Smooth muscle cell of the brain vasculature (primary cell): ENCODE results near the gene FFAR1.
"Not testable (repeated sequence)": the region's sequence is repeated elsewhere in the genome, so short reads cannot be mapped to it uniquely, and the experiment has no call there.

Experiments
- DNase-seq: peaks from one replicate; pipeline ENCODE4 v3.0.0-alpha.2; 2012; ENCODE audit warnings: low read depth, low spot score

FFAR1 gene

DNA sequence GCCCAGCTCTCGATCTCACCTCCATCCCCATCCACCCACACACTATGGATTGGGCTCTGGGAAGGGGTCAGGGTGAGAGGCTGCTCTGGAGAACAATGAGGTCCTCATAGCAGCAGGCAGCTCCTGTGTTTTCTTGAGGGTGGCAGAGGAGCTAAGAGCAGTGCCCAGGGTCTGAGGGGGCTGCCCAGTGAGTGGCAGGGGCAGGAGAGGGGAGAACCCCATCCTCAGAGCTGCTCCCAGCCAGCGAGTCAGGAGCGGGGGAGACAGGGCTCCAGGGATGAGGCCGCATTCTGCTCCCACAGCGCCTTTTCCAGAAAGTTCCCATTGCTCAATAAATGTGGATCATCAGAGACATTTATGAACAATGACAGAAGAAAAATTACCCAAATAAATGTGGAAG lies 12.4 kb downstream of the FFAR1 start:
- DNase-seq, result not testable (repeated sequence)

DNA sequence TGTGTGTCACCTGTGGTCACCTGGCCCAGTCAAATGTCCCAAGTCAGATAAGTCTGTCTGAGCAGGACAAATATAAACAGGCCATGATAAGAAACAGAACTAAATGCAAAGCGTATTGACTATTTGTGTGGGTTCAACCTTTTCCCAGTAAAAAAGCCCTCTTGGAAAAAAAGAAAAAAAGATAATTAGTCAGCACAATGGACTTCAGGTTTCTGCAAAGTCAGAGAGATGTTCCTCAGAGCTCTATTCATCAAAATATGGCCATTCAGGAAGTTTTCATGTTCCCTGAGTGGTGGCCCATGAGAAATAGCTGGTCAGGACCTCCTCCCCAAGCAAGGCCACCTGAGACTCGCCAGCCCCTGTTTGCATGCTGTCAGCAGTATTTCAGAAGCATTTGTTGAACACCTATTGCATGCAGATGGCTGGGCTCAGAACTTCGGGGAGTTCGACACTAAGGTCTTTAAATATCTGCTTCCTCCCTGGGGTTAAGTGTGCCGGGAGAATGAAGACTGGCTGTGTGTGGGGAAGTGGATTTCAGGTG lies 13.2 kb downstream of the FFAR1 start:
- DNase-seq, result no peak

DNA sequence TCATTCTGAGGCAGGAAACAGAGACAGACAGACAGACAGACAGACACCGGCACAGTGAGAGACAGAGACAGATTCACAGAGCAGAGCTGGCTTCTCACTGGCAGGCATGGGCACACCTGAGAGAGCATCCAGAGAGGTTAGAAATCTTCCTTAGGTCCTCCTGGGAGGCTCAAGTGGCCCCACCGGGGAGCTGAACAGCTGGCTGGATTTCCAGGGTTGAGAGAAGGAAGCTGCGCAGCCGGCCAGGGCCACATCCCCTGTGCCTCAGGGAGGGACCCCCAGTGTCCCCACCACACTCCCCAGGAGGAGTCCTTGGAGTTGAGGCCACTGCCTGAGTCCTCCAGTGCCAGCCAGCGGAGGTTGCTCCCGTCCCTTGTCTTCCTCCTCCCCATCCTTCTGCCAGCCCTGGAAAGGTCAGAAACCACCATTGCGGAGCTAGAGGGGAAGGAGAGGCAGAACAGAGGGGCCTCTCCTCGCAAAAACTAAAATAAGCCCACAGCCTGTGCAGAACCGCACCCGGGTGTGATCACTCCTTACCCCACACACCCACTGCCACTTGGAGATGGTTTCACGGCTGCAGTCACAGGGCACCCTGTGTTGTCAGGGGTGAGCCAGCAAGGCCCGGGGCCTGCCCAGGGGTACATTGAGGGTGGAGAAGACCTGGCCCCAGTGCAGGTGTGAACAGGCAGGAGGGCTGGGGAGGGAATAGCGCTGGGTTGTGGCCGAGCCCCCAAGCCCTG lies 14.7 kb downstream of the FFAR1 start:
- DNase-seq, result no peak

DNA sequence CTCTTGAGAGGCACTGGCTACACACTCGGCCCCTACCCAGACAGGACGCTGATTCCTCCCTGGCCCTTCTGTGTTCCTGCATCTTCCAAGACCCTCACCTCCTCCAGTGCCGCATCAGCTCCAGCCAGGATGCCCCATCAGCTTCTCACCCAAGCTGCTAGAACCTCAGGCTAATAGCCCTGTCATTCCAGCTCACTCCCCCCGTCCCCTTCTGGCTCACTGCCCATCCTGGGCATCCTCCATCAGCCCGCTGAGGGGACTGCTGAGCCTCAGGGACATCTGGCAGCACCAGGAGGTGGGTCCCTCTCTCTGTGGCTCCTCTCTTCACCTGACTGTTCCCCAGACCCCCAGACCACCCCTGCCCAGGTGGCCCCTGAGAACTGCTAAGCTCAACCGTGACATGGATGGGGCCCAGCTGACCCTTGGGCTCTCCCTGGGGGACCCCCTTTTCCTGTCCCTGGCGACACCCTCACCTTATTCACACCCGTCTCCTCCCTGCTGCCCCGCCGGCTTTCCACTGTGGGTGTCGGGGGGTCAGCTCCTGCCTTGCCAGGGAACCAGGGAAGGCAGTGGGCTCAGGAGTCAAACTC lies 15.4 kb downstream of the FFAR1 start:
- no peak for DNase-seq

DNA sequence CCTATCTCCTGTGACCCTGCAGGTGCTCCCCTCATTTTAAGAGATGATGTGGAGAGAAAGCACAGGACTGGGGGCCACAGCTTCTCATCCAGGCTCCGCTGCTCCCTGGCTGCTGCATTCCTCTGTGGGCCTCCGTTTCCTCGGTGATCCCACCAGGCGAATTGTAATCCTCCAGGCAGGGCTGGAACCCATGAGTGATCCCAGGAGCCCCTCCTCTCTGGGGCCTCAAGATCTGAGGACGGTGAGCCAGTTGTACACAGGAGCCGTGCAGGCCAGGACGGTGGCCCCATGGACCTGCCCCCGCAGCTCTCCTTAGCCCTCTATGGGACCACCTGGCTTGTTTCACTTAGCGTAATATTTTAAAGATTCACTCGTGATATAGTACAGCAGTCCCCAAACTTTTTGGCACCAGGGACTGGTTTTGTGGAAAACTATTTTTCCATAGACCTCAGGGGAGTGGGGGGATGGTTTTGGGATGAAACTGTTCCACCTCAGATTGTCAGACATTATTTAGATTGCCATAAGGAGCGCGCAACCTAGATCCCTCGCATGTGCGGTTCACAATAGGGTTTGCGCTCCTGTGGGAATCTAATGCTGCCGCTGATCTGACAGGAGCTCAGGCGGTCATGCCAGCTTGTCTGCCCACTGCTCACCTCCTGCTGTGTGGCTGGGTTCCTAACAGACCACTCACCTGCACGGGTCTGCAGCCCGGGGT lies 16.2 kb downstream of the FFAR1 start:
- DNase-seq, result no peak

DNA sequence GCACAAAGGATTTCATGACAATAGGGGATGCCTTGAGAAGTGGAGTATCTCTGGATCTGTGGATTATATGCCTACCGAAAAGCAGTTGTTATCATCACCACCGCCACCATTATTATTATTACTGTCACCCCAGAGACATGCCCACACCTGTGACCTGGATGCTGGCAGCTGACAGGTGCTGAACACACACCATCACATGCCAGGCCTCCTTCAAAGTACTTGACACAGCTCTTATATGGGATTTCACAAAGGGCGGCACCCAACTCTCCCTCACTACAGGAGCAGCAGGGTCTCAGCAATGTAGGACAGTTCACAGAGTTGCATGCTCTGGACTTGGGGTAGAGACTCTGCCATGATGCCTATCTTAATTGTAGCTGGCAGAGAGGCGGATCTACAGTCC lies 17.6 kb downstream of the FFAR1 start:
- no peak for DNase-seq

DNA sequence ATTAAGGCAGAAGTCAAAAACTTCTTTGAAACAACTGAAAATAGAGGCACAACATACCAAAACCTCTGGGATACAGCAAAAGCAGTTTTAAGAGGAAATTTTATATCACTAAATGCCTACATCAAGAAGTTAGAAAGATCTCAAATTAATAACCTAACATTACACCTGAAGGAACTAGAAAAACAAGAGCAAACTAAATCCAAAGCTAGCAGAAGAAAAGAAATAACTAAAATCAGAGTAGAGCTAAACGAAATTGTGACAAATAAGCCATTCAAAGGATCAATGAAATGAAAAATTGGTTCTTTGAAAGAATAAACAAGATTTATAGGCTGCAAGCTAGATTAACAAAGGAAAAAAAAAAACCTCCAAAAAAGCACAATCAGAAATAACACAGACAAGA lies 20.7 kb downstream of the FFAR1 start:
- no peak for DNase-seq

DNA sequence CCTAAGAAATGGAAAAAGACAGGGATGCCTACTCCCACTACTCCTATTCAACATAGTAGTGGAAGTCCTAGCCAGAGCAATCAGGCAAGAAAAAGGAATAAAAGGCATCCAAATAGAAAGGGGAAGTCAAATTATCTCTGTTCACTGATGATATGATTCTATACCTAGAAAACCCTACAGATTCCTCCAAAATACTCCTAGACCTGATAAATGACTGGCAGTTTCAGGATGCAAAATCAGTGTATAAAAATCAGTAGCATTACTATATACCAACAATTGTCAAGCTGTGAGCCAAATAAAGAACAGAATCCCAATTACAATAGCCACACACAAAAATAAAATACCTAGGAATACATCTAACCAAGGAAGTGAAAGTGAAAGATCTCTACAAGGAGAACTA lies 21.8 kb downstream of the FFAR1 start:
- DNase-seq, result no peak

DNA sequence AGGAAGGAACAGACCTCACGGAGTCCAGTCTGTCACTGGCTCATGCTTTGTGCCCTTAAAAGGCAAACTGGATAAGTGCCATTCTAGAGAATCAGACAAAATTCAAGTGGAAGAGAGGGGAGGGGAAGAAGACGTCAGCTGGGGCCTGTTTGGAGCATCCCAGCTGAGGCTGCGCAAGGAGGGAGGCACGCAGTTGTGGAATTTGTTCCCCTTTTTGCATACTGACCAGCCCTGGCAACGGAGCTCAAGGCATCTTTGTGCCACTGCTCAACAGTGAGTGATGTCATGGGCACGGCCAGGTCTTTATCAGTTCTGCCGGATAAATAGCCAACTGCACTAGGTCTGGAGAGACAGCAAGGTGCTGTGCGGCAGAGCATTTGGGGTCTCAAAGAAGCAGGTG lies 23.0 kb downstream of the FFAR1 start, which contains the start of gene GPR42:
Gene GPR42, plus strand, starts transcription at position 347 of the 400 bp plus-strand sequence. CDS start 292 bp downstream, outside the sequence.
- no peak for DNase-seq

DNA sequence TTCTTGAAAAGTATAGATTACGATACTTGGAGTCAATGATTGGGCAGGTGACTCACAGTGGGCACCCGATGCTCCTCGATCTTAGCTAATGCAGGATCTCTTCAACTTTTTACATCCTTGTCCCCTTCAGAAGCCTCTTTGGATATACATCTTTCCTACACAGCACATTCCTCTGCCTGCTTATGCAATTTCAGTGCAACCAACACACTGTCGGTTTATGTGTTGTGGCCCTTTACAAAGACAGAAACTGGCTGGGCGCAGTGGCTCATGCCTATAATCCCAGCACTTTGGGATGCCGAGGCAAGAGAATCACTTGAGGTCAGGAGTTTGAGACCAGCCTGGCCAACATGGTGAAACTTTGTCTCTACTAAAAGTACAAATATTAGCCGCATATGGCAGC lies 25.8 kb downstream of the FFAR1 start:
- no peak for DNase-seq

DNA sequence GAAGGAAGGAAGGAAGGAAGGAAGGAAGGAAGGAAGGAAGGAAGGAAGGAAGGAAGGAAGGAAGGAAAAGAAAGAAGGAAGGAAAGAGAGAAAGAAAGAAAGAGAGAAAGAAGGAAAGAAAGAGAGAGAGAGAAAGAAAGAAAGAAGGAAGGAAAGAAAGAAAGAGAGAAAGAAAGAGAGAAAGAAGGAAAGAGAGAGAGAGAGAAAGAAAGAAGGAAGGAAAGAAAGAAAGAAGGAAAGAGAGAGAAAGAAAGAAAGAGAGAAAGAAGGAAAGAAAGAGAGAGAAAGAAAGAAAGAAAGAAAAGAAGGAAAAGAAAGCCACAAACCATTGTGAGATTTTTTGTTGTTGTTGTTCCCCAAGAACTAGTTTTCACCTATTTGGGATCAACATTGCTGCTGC lies 26.3 kb downstream of the FFAR1 start:
- not testable (repeated sequence) for DNase-seq

DNA sequence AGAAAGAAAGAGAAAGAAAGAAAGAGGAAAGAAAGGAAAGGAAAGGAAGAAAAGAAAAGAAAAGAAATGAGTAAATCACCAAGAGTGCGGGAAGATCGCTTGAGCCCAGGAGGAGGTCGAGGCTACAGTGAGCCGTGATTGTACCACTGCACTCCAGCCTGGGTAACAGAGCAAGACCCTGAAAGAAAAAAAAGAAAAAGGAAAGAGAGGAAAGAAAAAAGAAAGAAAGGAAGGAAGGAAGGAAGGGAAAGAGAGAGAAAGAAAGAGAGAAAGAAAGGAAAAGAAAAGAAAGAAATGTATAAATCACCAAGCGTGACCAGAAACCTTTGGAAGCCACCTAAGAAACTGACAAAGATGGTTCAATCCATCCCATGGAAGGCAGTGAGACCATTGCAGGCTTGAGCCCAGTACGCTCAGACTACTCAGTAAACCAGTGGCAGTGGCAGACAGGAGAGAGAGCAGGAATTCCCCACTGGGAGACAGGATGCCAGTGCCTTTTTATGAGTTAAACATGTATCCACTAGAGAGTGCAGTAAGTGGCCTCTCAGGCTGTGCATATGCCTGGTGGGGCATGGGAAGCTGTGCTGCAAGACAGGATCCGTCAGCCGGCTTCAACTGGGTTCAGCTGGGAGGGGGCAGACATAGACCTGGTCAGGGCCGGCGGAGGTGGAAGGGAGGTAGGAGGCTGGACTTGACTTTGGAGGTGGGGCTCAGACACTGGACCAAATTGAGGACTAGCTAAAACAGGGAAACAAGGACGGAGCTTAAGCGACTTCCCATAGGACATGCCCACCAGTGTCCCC lies 28.0 kb downstream of the FFAR1 start:
- no peak for DNase-seq

DNA sequence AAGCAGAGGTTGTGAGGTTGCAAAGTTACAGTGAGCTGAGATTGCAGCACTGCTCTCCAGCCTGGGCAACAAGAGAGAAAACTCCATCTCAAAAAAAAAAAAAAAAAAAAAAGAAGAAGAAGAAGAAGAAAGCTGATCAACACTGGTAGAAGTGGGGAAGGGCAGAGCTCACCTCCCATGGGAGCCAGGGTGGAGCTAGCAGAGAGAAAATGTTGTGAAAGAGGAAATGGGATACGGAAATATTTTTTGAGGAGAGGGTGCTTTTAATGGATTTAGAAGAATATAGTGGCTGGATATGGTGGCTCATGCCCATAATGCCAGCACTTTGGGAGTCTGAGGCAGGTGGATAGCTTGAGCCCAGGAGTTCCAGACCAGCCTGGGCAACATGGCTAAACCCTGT lies 30.0 kb downstream of the FFAR1 start:
- DNase-seq, result no peak

DNA sequence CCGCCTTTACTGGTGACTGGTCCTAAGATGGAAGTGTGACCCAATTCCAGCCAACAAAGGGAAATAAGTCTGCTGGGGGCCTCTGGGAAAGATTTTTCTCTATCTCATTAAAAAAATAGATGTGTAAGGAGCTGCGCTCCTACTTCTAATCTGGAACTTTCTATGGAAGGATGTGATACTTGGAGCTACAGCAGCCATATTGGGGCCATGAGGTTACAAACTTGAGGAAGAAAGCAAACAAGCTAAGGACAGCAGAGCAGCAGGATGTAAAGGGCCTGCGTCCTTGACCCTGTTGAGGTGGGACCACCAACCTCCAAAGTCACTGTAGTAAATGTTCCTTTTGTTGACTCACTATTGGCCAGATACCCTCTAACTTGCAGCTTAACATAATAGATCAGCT lies 30.7 kb downstream of the FFAR1 start:
- DNase-seq, result no peak

DNA sequence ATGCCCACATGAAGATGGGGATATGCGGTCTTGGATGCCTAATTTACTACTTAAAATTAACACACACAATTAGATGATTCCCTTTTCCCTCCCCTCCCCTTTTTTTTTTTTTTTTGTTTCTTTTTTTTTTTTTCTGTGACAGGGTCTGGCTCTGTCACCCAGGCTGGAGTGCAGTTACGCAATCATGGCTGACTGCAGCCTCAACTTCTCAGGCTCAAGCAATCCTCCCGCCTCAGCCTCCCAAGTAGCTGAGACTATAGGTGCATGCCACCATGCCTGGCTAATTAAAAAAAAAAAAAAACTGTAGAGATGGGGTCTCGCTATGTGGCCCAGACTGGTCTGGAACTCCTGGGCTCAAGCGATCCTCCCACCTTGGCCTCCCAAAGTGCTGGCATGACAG lies 31.8 kb downstream of the FFAR1 start:
- not testable (repeated sequence) for DNase-seq

DNA sequence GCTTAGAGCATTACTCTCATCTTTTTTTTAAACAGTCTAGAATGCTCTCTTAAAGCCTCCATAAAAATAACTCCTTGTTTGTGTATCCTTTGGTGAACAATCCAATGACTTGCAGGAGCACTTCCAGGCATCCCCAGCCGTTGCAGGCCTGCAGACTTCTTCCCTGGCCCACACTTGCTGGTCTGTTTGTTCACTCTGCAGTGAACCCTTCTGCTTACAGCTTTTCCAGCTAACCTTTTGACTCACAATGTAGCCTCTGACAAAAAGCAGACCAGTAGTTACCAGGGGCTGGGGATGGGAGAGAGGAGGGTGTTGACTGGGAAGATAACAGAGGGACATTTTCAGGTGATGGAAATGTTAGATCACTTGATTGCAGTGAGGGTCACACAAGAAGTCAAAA lies 32.3 kb downstream of the FFAR1 start:
- DNase-seq, result no peak

DNA sequence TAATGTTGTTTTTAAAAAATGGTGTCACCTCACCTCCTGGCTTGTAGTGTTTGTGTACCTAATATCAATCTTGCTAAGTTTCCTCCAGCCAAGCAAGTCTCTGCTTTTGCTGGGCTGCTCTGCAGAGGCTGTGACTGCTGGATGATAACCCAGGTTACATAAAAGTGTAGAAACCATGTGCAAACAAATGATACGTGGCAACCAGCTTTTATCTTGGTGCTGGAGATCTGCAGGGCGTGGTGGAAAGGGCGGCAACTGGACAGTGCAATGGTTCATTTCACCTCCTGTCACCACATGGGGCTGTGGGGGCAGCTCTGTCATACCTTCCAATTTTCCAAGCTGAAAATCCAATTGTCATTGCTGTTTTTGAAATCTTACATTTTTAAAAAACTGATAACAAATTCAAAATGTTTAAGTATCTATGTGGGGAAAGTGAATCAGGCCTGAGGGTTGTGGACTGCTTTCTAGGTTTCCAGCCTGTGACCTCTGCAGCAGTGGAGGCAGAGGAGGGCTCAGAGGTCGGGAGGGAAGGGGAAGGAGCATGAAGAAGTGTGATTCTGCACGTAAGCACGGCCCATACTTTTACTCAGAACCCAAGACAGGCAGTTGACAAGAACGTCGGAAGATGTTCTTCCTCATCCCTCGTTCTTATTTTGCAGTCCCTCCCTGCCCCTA lies 32.9 kb downstream of the FFAR1 start:
- DNase-seq, result no peak

DNA sequence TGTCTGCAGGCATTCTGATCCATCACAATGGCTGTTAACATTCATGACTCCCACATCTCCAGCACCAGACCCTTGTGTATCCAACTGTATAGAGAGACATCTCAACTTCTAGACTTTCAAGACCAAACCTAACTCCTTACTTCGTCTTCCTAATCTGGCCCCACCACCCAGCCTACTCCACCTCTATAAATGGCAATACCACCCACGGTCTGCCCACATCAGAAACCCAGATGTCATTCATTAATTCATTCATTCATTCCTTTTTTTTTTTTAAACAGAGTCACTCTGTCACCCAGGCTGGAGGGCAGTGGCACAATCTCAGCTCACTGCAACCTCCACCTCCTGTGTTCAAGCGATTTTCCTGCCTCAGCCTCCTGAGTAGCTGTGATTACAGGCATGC lies 33.6 kb downstream of the FFAR1 start:
- DNase-seq, result no peak

DNA sequence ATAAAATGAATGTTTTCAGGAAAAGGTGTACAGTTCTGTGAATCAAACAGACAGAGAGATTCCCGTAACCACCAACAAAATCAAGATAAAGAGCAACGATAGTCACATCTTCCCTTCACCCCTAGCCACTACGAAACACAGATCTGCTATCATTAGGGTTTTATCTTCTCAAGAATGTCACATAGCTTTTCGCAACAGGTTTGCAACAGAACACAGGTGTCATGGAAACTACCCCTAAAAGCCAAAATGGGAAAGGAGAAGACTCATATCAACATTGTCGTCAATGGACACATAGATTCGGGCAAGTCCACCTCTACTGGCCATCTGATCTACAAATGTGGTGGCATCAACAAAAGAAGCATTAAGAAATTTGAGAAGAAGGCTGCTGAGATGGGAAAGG lies 34.2 kb downstream of the FFAR1 start:
- DNase-seq, result no peak

DNA sequence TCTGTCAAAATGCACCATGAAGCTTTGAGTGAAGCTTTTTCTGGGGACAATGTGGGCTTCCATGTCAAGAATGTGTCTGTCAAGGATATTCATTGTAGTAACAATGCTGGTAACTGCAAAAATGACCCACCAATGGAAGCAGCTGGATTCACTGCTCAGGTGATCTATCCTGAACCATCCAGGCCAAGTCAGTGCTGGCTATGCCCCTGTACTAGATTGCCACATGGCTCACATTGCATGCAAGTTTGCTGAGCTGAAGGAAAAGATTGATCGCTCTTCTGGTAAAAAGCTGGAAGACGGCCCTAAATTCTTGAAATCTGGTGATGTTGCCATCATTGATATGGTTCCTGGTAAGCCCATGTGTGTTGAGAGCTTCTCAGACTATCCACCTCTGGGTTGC lies 35.8 kb downstream of the FFAR1 start:
- no peak for DNase-seq
